CD4-positive, alpha-beta T cell treated with Interleukin-15 for 1 hour (primary cell): Measurements from ENCODE around the gene HS3ST1.
"Not testable (repeated sequence)": the region's sequence is repeated elsewhere in the genome, so short reads cannot be mapped to it uniquely, and the experiment has no call there.

Experiments used
- DNase-seq: peaks from one replicate; pipeline ENCODE4 v3.0.0-alpha.2; 2020

Gene HS3ST1

DNA sequence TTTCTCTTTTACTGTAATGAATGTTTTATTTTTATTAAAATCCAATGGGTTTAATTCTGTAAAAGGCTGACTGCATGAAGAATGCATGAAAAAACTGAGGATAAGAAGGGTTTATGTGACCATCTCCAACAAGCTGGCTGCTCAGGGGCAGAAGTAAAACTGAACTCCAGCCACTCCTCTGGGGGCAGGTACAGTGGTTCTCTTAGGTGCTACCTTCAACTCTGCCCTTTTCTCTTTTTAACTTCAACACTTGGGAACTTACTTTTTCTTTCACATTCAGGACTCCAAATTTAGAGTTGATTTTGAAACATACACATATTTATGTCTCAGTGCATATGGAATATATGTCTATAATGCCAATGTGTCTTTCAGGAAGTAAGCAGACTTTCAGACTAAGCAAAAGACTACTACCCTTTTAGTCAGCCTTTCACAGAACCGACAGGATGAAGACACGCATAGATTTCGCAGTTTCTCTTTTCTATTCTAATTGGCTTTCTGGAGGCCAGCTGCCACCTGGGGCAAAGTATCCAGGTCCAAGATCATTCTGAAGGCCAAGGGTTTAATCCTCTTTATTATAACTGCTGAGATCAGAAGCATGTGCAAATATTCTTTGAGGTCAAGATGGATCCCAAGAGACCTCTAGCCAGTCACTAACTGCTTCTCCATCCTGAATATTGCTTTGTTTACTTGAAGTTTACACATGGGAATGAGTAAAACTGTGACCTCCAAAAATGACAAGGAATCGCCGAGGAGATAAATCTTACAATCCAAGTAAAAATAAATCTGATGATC lies 30.7 kb downstream of the HS3ST1 start:
- no peak for DNase-seq

DNA sequence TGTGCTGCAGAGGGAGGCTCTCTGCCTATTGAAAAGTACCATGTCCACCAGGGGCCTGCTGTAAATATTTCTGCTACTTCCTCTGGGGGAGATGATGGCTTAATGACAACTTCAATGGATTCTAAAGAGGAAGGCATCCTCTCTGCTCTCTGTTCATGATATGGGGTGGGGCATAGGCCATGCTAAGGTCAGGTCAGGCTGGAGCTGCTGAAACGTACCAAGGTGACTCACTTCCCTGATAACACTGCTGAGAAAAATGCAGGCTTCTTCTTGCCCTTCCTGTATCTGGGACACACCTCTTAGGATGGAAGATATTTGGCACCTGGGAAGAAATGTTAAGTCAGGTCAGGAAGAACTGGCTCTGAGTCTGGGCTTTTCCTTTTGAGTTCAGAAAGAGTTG lies 31.5 kb downstream of the HS3ST1 start:
- DNase-seq: no peak

DNA sequence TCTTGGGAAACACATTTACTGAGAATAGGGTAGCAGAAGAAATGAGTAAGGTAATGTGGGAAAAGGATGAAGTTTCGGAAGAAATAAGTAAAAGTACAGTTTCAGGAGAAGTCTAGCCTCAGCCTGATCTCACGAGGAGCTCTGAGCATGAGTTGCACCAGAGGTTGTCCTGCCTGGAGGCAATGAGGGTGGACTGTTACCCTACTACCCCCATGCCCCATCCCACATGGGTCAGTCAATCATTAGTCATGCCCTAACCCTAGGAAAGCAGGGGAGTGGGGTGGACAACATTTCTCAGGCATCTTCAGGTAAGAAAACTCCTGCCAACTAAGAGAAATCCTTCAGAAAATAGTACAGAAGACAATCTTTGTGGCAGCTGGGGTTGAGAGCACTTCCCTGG lies 35.1 kb downstream of the HS3ST1 start:
- DNase-seq: no peak

DNA sequence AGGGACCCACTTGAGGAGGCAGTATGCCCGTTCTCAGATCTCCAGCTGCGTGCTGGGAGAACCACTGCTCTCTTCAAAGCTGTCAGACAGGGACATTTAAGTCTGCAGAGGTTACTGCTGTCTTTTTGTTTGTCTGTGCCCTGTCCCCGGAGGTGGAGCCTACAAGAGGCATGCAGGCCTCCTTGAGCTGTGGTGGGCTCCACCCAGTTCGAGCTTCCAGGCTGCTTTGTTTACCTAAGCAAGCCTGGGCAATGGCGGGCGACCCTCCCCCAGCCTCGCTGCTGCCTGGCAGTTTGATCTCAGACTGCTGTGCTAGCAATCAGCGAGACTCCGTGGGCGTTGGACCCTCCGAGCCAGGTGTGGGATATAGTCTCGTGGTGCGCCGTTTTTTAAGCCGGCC lies 44.6 kb downstream of the HS3ST1 start:
- DNase-seq: not testable (repeated sequence)

DNA sequence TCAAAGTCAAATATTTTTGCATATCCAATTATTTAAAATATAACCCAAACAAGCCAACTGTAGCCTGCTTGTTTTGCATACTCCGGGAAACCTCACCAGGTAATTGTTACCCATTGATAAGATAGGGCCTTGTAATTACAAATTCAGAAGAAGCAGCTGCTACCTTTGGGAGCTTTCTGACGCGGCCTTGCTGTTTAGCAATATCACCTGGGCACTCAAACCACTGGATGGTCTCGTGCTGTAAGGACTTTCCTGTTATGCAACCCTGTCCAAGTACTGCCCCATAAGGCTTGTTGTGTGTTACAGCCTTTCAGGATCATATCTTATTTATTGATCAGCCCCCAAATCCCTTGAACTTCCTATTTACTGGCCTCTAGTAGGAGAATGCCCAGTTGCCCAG lies 52.1 kb downstream of the HS3ST1 start:
- no peak for DNase-seq

DNA sequence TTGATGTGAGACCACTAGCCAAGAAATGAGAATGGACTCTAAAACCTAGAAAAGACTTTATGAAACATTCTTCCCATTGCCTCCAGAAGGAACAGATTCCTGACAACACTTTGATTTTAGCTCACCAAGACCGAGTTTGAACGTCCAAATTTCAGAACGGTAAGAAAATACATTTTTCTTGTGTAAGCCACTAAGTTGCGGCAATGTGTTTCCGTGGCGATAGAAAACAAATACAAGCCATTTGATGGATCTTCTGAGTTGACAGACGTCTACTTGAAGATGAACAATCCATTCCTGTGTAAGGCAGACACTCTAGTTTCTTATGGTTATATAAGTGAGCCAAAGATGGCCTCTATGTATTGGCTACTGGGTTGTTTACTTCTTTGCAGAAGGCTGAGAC lies 52.5 kb downstream of the HS3ST1 start:
- no peak for DNase-seq

DNA sequence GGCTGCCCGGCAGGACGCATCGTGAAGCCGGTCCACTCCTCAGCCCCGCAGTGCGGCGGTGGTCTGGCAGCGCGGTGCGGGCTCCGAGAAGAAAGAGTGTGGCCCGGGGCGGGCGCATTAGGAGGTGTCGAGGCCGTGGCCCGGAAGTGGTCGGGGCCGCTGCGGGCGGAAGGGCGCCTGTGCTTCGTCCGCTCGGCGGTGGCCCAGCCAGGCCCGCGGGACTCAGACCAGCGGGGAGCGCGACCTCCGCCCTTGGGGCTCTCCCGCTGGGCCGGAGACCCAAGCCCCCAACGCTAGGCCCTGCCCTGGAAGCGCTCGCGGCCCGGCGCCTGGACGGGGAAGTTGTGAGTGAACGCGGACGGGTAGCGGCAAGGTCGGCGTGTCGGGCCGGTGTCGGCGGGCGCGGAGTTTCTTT lies 60.0 kb downstream of the HS3ST1 start:
- DNase-seq: no peak

DNA sequence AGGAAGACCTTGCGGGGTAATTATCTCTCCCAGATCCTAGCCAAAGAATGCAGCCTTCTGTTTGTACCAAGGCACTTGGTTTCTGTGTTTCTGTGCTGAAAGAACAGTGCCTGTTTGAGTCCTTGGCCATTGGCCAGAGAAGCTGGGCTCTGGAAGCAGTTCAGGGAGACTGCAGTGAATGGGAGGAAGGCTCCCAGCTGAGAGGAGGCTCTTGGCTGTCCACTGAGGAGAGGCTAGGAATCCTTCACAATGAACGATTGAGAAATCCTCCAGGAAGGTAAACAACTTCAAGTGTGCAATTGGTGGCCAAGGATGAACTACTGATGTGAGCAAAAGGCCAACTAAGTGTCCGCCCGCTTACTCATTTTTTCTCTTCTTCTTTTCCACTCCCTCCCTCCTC lies 61.3 kb downstream of the HS3ST1 start:
- no peak for DNase-seq

DNA sequence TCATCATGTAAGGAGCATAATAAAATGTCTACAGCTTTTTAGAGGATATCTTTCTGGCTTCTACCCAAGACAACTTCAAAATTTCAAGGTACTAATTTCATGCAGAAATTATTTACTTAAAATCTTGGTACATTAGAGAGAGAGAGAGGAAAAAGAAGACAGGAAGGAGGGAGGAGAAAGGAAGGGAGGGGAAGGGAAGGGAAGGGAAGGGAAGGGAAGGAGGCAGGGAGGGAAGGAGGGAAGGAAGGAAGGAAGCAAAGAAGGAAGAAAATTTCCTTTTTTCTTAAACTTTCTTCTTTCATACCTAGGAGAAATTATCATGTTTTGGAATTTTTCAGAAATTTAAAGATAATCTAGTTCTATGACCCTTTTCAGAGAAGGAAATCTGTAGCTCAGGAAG lies 61.8 kb downstream of the HS3ST1 start:
- no peak for DNase-seq

DNA sequence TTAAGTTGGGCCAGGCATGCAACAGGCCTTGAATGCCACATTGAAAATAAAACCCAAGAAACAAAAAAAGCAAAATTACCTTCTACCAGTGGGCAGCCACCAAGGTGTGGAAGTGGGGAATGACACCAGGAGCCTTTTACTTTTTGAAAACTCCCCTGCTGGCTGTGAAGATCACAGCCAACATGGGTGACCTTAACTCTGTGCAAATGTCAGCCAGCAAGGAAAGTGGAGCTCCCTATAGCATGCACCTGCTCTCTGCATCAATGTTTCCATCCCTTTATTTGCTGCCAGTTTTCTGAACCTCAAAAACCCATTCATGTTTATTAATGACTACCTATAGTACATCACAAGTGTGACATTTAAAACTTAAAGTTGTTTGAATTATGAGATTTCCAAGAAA lies 63.7 kb downstream of the HS3ST1 start:
- no peak for DNase-seq

DNA sequence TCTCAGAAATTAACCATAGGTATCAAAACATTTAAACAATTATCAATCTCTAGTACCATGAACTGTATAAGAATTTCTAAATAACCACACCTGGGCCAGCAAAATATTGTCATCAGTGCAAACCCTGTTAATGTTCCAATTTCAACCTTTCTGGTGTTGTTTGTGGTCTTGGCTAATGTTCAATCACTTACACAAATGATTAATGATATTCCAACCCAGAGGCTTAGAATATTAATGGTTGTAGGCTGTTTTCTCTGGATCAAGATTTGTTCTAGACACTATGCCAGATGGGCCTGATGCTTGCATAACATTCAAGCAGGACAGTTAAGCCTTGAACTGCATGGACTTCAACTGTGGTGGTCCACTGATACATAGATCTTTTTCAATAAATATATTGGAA lies 69.1 kb downstream of the HS3ST1 start:
- no peak for DNase-seq

DNA sequence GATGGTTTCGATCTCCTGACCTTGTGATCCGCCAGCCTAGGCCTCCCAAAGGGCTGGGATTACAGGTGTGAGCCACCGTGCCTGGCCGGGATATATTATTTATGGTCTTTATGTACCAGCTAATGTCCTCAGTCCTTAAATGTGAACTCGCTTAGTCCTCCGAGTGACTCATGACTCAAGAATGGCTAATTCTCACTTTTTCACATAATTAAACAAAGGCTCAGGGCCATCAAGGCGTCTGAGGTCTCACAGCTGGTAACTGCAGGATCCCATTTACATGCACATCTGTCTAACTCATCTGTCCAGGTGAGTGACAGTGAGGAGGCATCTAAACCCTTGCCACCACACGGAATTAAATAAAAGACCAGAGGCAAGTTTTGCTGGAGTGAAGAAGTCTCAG lies 73.5 kb downstream of the HS3ST1 start:
- no peak for DNase-seq

DNA sequence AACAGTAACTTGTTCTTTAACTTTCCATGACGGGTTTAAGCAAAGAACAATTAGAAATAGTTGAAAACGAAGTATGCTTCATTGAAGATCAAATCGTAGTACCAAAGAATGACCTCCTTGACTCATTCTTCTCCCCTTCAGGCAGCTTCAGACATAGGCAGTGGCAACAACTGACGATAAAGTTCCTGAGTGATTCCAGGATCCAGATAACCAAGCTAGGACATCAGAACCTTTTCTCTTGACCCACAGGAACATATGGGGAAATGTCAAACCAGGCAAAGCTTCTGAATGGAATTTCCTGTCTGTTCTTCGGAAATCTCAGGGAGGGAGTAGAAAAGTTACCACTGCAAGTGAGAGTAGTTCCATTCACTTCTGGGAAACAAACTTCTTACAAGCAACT lies 74.2 kb downstream of the HS3ST1 start:
- DNase-seq: no peak

DNA sequence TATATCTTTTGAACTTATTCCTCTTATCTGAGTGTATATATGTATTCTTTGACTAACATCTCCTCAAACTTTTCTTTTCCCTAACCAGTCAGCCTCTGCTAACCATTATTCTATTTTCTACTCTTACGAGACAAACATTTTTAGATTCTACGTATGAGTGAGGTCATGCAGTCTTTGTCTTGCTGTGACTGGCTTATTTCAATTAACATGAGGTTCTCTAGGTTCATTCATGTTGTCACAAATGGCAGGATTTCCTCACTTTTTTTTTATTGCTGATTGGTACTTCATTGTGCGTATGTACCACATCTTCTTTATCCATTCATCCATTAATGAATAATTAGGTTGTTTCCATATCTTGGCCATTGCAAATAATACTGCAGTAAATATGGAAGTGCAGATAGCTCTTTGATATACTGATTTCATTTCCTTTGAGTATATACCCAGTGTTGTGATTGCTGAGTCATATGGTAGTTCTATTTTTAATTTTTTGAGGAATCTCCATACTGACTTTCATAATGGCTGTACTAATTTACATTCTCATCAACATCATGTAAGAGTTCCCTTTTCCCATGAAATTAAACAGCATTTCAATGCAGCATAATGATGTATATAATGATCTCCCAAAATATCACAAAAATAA lies 80.1 kb downstream of the HS3ST1 start:
- no peak for DNase-seq

DNA sequence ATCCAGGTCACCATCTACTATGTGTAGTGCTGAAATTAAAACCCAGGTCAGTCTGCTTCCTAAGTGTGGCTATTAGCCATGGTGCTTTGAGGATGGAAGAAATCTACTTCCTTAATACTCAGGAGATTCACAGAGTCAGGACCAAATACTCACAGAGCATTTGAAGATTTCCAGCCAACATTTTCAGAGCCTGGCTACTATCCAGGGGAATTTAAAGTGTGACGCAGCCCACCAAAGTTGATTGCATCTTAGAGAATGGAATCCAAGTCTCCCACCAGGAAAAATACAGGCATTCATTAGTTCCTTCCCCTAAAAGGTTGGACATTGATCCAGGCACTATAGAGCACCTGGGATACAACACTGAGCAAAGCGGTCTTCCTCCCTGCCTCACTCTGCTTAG lies 83.8 kb downstream of the HS3ST1 start:
- no peak for DNase-seq

DNA sequence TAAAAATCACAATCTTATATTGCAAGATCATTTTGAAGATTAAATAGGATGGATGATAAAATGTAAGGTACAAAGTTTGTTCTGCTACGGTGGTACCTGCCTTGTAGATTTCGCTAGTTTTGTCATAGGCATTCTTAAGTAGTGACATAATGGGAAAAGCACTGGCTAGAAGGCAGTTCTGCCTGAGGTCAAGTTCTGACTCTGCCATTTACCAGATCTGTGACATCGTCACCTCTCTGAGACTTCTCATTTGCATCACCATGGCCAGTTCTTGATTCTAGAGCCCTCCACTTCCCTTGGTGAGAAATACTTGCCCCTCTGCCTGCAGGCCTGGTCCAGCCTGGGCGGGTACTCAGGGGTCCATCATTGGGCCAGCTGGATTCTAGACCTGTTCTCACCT lies 85.2 kb downstream of the HS3ST1 start:
- no peak for DNase-seq
